ENCODE measurements around the gene SPOCK1. TPM values are rescaled to one million over a fixed set of nuclear protein-coding genes. Genes with fewer than 3 reads are reported as not detected.

The SPOCK1 gene
- polyA plus RNA-seq, 3 donors = 1.8 to 5.7 (median 2.1) TPM

- 51% methylated on average over 2 of the region's 4 CpGs for WGBS (ENCODE audit: insufficient coverage)
- Histone ChIP-seq H3K4me1 (ENCODE audit: control insufficient read depth in 1 of 2, insufficient read depth in 2 of 2, low read length in 2 of 2) (no peaks in the 10 kb centered on the region), H4K20me1 (ENCODE audit: insufficient read depth, low read length) (no peaks in the 10 kb centered on the region), H3K4me3 (replicated peaks in 1 of 3; ENCODE audit: low read depth in 2 of 3, low read length in 3 of 3) (no peak overlapping the region), H3K27ac (ENCODE audit: low read depth in 1 of 2, low read length in 2 of 2) (no peak overlapping the region), H3K36me3 (replicated peaks in 1 of 2; ENCODE audit: control insufficient read depth in 1 of 2, insufficient read depth in 2 of 2, low read length in 2 of 2) (no peaks in the 10 kb centered on the region), H3K9ac (ENCODE audit: insufficient read depth, low read length, poor library complexity, severe bottlenecking) (no peak overlapping the region), H3K4me2 (replicated peaks; ENCODE audit: extremely low read depth, low read length, poor library complexity, severe bottlenecking) (no peak overlapping the region), H3K79me2 (ENCODE audit: insufficient read depth, low read length) (no peaks in the 10 kb centered on the region), H3K9me3 (replicated peaks in 1 of 2; ENCODE audit: control insufficient read depth in 1 of 2, insufficient read depth in 1 of 2, low read length in 2 of 2) (no peaks in the 10 kb centered on the region), H2AFZ (ENCODE audit: insufficient read depth, low read depth, low read length, poor library complexity, severe bottlenecking) (no peak overlapping the region), H3K27me3 (ENCODE audit: control insufficient read depth in 2 of 2, insufficient read depth in 2 of 2, low read length in 2 of 2) (no peaks in the 10 kb centered on the region)
- Mint-ChIP-seq H3K36me3 (no peaks in the 10 kb centered on the region), H3K4me3 (no peak overlapping the region), H3K9me3 (peaks cover 0 to 5% (median 0%) of the 10 kb centered on the region in 7 donors), H3K4me1 (no peaks in the 10 kb centered on the region), H3K27me3 (ENCODE audit: low read depth in 3 of 3) (peaks cover 2 to 6% (median 5%) of the 10 kb centered on the region in 3 donors), H3K27ac (no peak overlapping the region)
- intact Hi-C loops (cut with micrococcal nuclease) = no loop called here
- TF ChIP-seq CTCF (IDR thresholded peaks at IDR 0.05) = no peak
- DNase-seq = no peak
Observed at GRCh38 chr5:137203011-137203632, 296.0 kb downstream of the SPOCK1 start.

- no peaks in the 10 kb centered on the region for H3K9me3 ChIP-seq (replicated peaks in 1 of 2; ENCODE audit: control insufficient read depth in 1 of 2, insufficient read depth in 1 of 2, low read length in 2 of 2)
- no peak overlapping the region for H2AFZ ChIP-seq (ENCODE audit: insufficient read depth, low read depth, low read length, poor library complexity, severe bottlenecking)
- no peaks in the 10 kb centered on the region for H3K36me3 ChIP-seq (replicated peaks in 1 of 2; ENCODE audit: control insufficient read depth in 1 of 2, insufficient read depth in 2 of 2, low read length in 2 of 2)
- peaks cover 0 to 6% (median 2%) of the 10 kb centered on the region in 3 donors for H3K27me3 Mint-ChIP-seq (ENCODE audit: low read depth in 3 of 3)
- no peak overlapping the region for H3K27ac Mint-ChIP-seq
- H3K27ac ChIP-seq (ENCODE audit: low read depth in 1 of 2, low read length in 2 of 2) = no peak overlapping the region
- TF ChIP-seq CTCF (IDR thresholded peaks at IDR 0.05) = no peak
- no peaks in the 10 kb centered on the region for H3K79me2 ChIP-seq (ENCODE audit: insufficient read depth, low read length)
- H3K4me1 ChIP-seq (ENCODE audit: control insufficient read depth in 1 of 2, insufficient read depth in 2 of 2, low read length in 2 of 2) = no peaks in the 10 kb centered on the region
- H3K4me3 Mint-ChIP-seq = no peak overlapping the region
- H3K36me3 Mint-ChIP-seq = no peaks in the 10 kb centered on the region
- no peak for DNase-seq
- no peaks in the 10 kb centered on the region for H3K27me3 ChIP-seq (ENCODE audit: control insufficient read depth in 2 of 2, insufficient read depth in 2 of 2, low read length in 2 of 2)
- H3K4me1 Mint-ChIP-seq = no peaks in the 10 kb centered on the region
- no peak overlapping the region for H3K9ac ChIP-seq (ENCODE audit: insufficient read depth, low read length, poor library complexity, severe bottlenecking)
- H3K4me3 ChIP-seq (replicated peaks in 1 of 3; ENCODE audit: low read depth in 2 of 3, low read length in 3 of 3) = no peak overlapping the region
- H3K9me3 Mint-ChIP-seq = peaks cover 0 to 5% (median 0%) of the 10 kb centered on the region in 7 donors
- 73% methylated on average over 2 of the region's 3 CpGs for whole genome bisulfite sequencing (ENCODE audit: insufficient coverage)
- intact Hi-C loops (cut with micrococcal nuclease) = no loop called here
- no peak overlapping the region for H3K4me2 ChIP-seq (replicated peaks; ENCODE audit: extremely low read depth, low read length, poor library complexity, severe bottlenecking)
- H4K20me1 ChIP-seq (ENCODE audit: insufficient read depth, low read length) = no peaks in the 10 kb centered on the region
Observed at GRCh38 chr5:137201876-137202275, 297.2 kb downstream of the SPOCK1 start.
